C4-2B (cell line): ENCODE data around the gene CACFD1.

Experiments used
- H3K27ac ChIP-seq: fragments of 450-650 bp; 2 replicates; pipeline ENCODE4 v1.5.1; 2017
- CTCF ChIP-seq: fragments of 450-650 bp; conservative IDR thresholded peaks from 2 replicates; pipeline ENCODE4 v1.5.1; 2017; ENCODE audit warnings: mild to moderate bottlenecking
- ZFX ChIP-seq: fragments of 450-650 bp; IDR thresholded peaks from 2 replicates; pipeline ENCODE4 v1.6.1; 2017

Gene CACFD1

GRCh38 chr9:133453651-133454050 lies 6.1 kb upstream of the CACFD1 start:
- no peak for TF ChIP-seq ZFX
- no peak overlapping the region for H3K27ac ChIP-seq

GRCh38 chr9:133454325-133454724 lies 5.5 kb upstream of the CACFD1 start:
- no peak for TF ChIP-seq ZFX
- TF ChIP-seq CTCF, result no peak

DNA sequence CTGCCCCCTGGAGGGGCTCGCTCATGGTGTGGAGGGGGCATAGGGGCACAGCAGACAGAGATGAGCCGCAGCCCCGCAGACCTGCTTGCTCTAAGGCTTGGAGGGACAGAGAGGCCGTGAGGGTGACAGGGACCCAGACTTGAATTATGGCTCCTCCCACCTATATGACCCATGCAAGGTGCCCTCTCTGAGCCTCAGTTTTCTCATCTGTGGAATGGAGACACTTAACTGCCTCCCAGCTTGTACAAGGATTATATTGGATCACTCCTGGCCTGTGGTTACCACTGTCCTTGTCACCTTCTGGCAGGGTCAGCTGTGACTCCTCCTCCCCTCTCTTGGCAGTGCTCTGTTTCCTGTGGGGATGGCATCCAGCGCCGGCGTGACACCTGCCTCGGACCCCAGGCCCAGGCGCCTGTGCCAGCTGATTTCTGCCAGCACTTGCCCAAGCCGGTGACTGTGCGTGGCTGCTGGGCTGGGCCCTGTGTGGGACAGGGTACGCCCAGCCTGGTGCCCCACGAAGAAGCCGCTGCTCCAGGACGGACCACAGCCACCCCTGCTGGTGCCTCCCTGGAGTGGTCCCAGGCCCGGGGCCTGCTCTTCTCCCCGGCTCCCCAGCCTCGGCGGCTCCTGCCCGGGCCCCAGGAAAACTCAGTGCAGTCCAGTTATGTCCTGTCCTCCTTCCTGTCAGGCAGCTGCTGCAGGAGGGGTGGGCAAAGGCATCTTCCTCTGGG lies 4.7 kb upstream of the CACFD1 start:
- no peak for TF ChIP-seq CTCF
- TF ChIP-seq ZFX, result no peak
- H3K27ac ChIP-seq, result no peak overlapping the region

More at GRCh38 chr9:133454325-133454724, 5.5 kb upstream of the CACFD1 start:
- no peak overlapping the region for H3K27ac ChIP-seq

GRCh38 chr9:133455936-133456335 lies 3.8 kb upstream of the CACFD1 start:
- H3K27ac ChIP-seq, result no peak overlapping the region
- TF ChIP-seq ZFX, result no peak
- no peak for TF ChIP-seq CTCF

DNA sequence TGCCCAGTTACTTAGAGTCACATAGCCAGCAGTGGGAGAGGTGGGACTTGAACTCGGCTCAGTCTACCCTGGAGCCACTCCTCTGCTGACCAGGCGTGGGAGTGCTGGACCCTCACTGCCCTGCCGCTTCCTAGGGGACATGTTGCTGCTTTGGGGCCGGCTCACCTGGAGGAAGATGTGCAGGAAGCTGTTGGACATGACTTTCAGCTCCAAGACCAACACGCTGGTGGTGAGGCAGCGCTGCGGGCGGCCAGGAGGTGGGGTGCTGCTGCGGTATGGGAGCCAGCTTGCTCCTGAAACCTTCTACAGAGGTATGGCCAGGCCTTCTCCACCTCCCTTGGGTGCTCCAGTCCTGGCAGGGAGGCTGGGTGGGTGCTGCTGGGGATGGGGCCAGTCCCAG lies 3.4 kb upstream of the CACFD1 start:
- TF ChIP-seq ZFX, result no peak

GRCh38 chr9:133457233-133457632 lies 2.5 kb upstream of the CACFD1 start:
- no peak overlapping the region for H3K27ac ChIP-seq
- no peak for TF ChIP-seq CTCF
- no peak for TF ChIP-seq ZFX

More for the DNA sequence above, 3.4 kb upstream of the CACFD1 start:
- H3K27ac ChIP-seq, result no peak overlapping the region

DNA sequence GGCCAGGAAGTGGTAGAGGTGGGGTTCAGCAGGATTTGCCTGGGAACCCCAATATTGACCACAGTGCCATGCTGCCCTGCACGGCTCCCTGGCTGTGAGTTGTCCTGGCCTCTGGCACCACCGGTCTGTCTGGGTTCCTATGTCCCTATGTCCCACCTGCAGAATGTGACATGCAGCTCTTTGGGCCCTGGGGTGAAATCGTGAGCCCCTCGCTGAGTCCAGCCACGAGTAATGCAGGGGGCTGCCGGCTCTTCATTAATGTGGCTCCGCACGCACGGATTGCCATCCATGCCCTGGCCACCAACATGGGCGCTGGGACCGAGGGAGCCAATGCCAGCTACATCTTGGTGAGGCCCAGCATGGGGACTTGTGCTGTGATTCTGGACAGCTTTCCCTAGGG lies 2.0 kb upstream of the CACFD1 start:
- TF ChIP-seq CTCF (no peak), ZFX (no peak)
- H3K27ac ChIP-seq, result no peak overlapping the region

GRCh38 chr9:133458643-133459312 lies 1.0 kb upstream of the CACFD1 start:
- H3K27ac ChIP-seq, result peak overlapping the region; percentile 97
- TF ChIP-seq ZFX, result no peak
- TF ChIP-seq CTCF, result no peak
